ENCODE measurements around the gene HCN4. TPM values are rescaled to one million over a fixed set of nuclear protein-coding genes. Genes with fewer than 3 reads are reported as not detected.

Gene HCN4
- polyA plus RNA-seq, 1 donor from 2014 or later: 4.0 TPM

- Histone ChIP-seq H3K27ac (ENCODE audit: low read length) (no peak overlapping the region), H3K79me2 (replicated peaks; ENCODE audit: insufficient read depth, low read length) (no peaks in the 10 kb centered on the region), H4K20me1 (ENCODE audit: insufficient read depth) (no peaks in the 10 kb centered on the region), H3K4me2 (ENCODE audit: low read length) (no peak overlapping the region), H3K36me3 (ENCODE audit: insufficient read depth, low read length) (peaks cover 5% of the 10 kb centered on the region), H2AFZ (ENCODE audit: low read depth, low read length) (no peak overlapping the region), H3K27me3 (ENCODE audit: insufficient read depth, low read depth, low read length) (no peaks in the 10 kb centered on the region), H3K9ac (ENCODE audit: low read length) (no peak overlapping the region), H3K4me3 (ENCODE audit: low read length) (no peak overlapping the region), H3F3A (ENCODE audit: insufficient read depth, low read length, poor library complexity, severe bottlenecking) (no peaks in the 10 kb centered on the region), H3K9me3 (ENCODE audit: low read length) (no peaks in the 10 kb centered on the region), H3K9me2 (ENCODE audit: insufficient read depth, low read length) (no peaks in the 10 kb centered on the region)
- TF ChIP-seq POLR2AphosphoS5 (IDR thresholded peaks at IDR 0.05) (no peak), TAF1 (IDR thresholded peaks at IDR 0.05; ENCODE audit: low read depth) (no peak), CTCF (IDR thresholded peaks at IDR 0.05; ENCODE audit: poor library complexity, severe bottlenecking) (no peak), EP300 (conservative IDR thresholded peaks at IDR 0.05; ENCODE audit: poor library complexity, severe bottlenecking) (no peak), RAD21 (conservative IDR thresholded peaks at IDR 0.05) (no peak), MXI1 (conservative IDR thresholded peaks at IDR 0.05; ENCODE audit: poor library complexity, severe bottlenecking) (no peak), REST (IDR thresholded peaks at IDR 0.05; ENCODE audit: borderline replicate concordance) (no peak), EZH2 (IDR thresholded peaks at IDR 0.05; ENCODE audit: borderline replicate concordance, insufficient read depth, low read length, poor library complexity, severe bottlenecking) (no peak), SMC3 (conservative IDR thresholded peaks at IDR 0.05; ENCODE audit: poor library complexity) (no peak)
Measured at GRCh38 chr15:73325191-73325861, 43.4 kb downstream of the HCN4 start.

- peaks cover 5% of the 10 kb centered on the region for H3K36me3 ChIP-seq (ENCODE audit: insufficient read depth, low read length)
- no peaks in the 10 kb centered on the region for H3K9me3 ChIP-seq (ENCODE audit: low read length)
- TF ChIP-seq EZH2 (IDR thresholded peaks at IDR 0.05; ENCODE audit: borderline replicate concordance, insufficient read depth, low read length, poor library complexity, severe bottlenecking) (no peak), CTCF (IDR thresholded peaks at IDR 0.05; ENCODE audit: poor library complexity, severe bottlenecking) (no peak), REST (IDR thresholded peaks at IDR 0.05; ENCODE audit: borderline replicate concordance) (no peak)
- H4K20me1 ChIP-seq (ENCODE audit: insufficient read depth): no peaks in the 10 kb centered on the region
- no peaks in the 10 kb centered on the region for H3F3A ChIP-seq (ENCODE audit: insufficient read depth, low read length, poor library complexity, severe bottlenecking)
- no peak overlapping the region for H2AFZ ChIP-seq (ENCODE audit: low read depth, low read length)
- no peak overlapping the region for H3K9ac ChIP-seq (ENCODE audit: low read length)
- H3K4me2 ChIP-seq (ENCODE audit: low read length): no peak overlapping the region
- no peaks in the 10 kb centered on the region for H3K9me2 ChIP-seq (ENCODE audit: insufficient read depth, low read length)
- no peaks in the 10 kb centered on the region for H3K27me3 ChIP-seq (ENCODE audit: insufficient read depth, low read depth, low read length)
- no peak overlapping the region for H3K27ac ChIP-seq (ENCODE audit: low read length)
- H3K79me2 ChIP-seq (replicated peaks; ENCODE audit: insufficient read depth, low read length): no peaks in the 10 kb centered on the region
- no peak overlapping the region for H3K4me3 ChIP-seq (ENCODE audit: low read length)
Measured at GRCh38 chr15:73324496-73325170, 44.1 kb downstream of the HCN4 start.

All from neural cell (in vitro differentiated cells).